Lower leg skin (tissue), 4 donors: ENCODE results near the gene TPSD1. TPM values are rescaled to one million over a fixed set of nuclear protein-coding genes. Genes with fewer than 3 reads are reported as not detected.
"Not testable (repeated sequence)": the region's sequence is repeated elsewhere in the genome, so short reads cannot be mapped to it uniquely, and the experiment has no call there.

ENCODE experiments used
- DNase-seq, 2 donors: peaks; one replicate each; pipeline ENCODE4 v3.0.0-alpha.2; 2019; ENCODE audit warnings: low spot score in 2 of 2
- H3K4me3 ChIP-seq: fragments of 200-600 bp; sonication (generic); 2 replicates; pipeline ENCODE4 v1.5.1; 2017; ENCODE audit warnings: mild to moderate bottlenecking, low read depth; ENCODE audit not compliant: poor library complexity, severe bottlenecking
- POLR2A ChIP-seq, 2 donors: fragments of 450-650 bp; IDR thresholded peaks; one replicate each; pipeline ENCODE4 v1.6.1; 2016 to 2017; ENCODE audit warnings: antibody characterized with exemption in 2 of 2, mild to moderate bottlenecking in 1 of 2, moderate library complexity in 1 of 2
- WGBS, 2 donors: methylation state at CpG; one replicate each; pipeline ENCODE4 v1.1.5; 2018; 5-methylcytosine and 5-hydroxymethylcytosine counted together
- intact Hi-C: fragments of 100-400 bp; cut with DNase I; formaldehyde crosslinking; loops from one replicate; pipeline ENCODE4 v1.15.0; 2023; ENCODE audit warnings: low total_unique reads
- total RNA-seq, 4 donors: library from RNA; depleted of rRNA; stranded (reverse); fragments of >200 nt; gene quantifications; one replicate each; pipeline ENCODE4 v1.1.0, GENCODE V29; 2016
- TF ChIP-seq, protein P1 (sequence below), 3 donors: fragments of 450-650 bp; IDR thresholded peaks; one replicate each; pipeline ENCODE4 v1.5.1; 2016; ENCODE audit warnings: antibody characterized with exemption in 3 of 3, mild to moderate bottlenecking in 3 of 3, moderate library complexity in 2 of 3

Gene TPSD1
- total RNA-seq = 1 to 10 TPM in 3 of 4 donors, under 1 TPM in 1; 0.93 to 7.1 (median 2.4) TPM

- DNase-seq = peak in 1 of 2 donors; percentile 76
- WGBS, 2 donors = 45 to 59% methylated on average over 5 to 25 of the region's 26 CpGs
- intact Hi-C loops, H3K4me3 ChIP-seq: not testable (repeated sequence)
These were observed at the start of gene TPSD1 for GRCh38 chr16:1255276-1256122. TPSD1 (plus strand) TSS chr16:1256069; CDS start chr16:1256281, 212 bp downstream.

DNA sequence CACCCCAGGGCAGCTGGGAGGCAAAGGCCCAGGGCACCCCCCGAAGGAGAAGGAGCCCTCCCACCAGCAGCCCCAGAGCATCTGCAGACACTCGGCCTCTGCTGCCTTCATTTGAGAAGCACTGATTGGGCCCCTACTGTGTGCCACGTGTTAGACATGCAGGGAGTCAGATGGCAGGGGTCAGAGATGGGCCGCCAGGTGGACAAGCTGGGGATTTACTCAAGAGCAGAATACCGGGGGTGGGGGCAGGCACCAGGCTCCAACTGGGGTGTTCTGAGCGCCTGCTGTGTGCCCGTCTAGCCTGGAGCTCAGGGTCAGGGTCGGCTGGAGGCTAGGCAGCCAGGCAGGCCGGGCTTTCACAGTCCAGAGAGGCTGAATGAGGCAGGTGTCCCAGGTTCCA is 49.5 kb upstream of the TPSD1 start:
- no peak for TF ChIP-seq POLR2A (IDR thresholded peaks at IDR 0.05)
- TF ChIP-seq, protein P1, sequence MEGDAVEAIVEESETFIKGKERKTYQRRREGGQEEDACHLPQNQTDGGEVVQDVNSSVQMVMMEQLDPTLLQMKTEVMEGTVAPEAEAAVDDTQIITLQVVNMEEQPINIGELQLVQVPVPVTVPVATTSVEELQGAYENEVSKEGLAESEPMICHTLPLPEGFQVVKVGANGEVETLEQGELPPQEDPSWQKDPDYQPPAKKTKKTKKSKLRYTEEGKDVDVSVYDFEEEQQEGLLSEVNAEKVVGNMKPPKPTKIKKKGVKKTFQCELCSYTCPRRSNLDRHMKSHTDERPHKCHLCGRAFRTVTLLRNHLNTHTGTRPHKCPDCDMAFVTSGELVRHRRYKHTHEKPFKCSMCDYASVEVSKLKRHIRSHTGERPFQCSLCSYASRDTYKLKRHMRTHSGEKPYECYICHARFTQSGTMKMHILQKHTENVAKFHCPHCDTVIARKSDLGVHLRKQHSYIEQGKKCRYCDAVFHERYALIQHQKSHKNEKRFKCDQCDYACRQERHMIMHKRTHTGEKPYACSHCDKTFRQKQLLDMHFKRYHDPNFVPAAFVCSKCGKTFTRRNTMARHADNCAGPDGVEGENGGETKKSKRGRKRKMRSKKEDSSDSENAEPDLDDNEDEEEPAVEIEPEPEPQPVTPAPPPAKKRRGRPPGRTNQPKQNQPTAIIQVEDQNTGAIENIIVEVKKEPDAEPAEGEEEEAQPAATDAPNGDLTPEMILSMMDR (IDR thresholded peaks at IDR 0.05) = no peak
- DNase-seq = no peak
- 64 to 68% methylated on average over 9 of the region's 9 CpGs for WGBS, 2 donors
- H3K4me3 ChIP-seq = no peak overlapping the region
- intact Hi-C loops = no loop called here

- WGBS, 2 donors = 40 to 71% methylated on average over 7 to 14 of the region's 16 CpGs
These were observed 49.1 kb upstream of the TPSD1 start for GRCh38 chr16:1206786-1207185.

GRCh38 chr16:1208239-1208830 is 47.5 kb upstream of the TPSD1 start:
- intact Hi-C loops = no loop called here

More at GRCh38 chr16:1206786-1207185, 49.1 kb upstream of the TPSD1 start:
- no peak overlapping the region for H3K4me3 ChIP-seq
- no peak for DNase-seq
- intact Hi-C loops = no loop called here
- TF ChIP-seq POLR2A (IDR thresholded peaks at IDR 0.05) = no peak
- TF ChIP-seq, protein P1 (IDR thresholded peaks at IDR 0.05) = no peak

GRCh38 chr16:1209081-1209480 is 46.8 kb upstream of the TPSD1 start:
- WGBS, 2 donors = 91 to 95% methylated on average over 19 to 29 of the region's 43 CpGs
- no peak for DNase-seq
- intact Hi-C loops = no loop called here
- no peak overlapping the region for H3K4me3 ChIP-seq
- TF ChIP-seq, protein P1 (IDR thresholded peaks at IDR 0.05) = no peak
- no peak for TF ChIP-seq POLR2A (IDR thresholded peaks at IDR 0.05)

More at GRCh38 chr16:1208239-1208830, 47.5 kb upstream of the TPSD1 start:
- 80 to 85% methylated on average over 21 of the region's 22 CpGs for WGBS, 2 donors
- no peak overlapping the region for H3K4me3 ChIP-seq
- TF ChIP-seq, protein P1 (IDR thresholded peaks at IDR 0.05) = no peak
- no peak for TF ChIP-seq POLR2A (IDR thresholded peaks at IDR 0.05)
- no peak for DNase-seq

GRCh38 chr16:1210461-1210860 is 45.4 kb upstream of the TPSD1 start:
- intact Hi-C loops = no loop called here
- WGBS, 2 donors = 88% methylated on average over 23 of the region's 23 CpGs

More at GRCh38 chr16:1210461-1210860, 45.4 kb upstream of the TPSD1 start:
- DNase-seq = no peak
- TF ChIP-seq, protein P1 (IDR thresholded peaks at IDR 0.05) = no peak
- no peak for TF ChIP-seq POLR2A (IDR thresholded peaks at IDR 0.05)
- H3K4me3 ChIP-seq = no peak overlapping the region
